Glomerular visceral epithelial cell (primary cell): ENCODE data around the gene ADGRD2.
A peak's percentile ranks its signal among the peaks of the same experiment; 100 is the strongest.

Source experiments
- DNase-seq: peaks from one replicate; pipeline ENCODE4 v3.0.0-alpha.2; 2016; ENCODE audit errors: extremely low spot score

ADGRD2 gene

DNA sequence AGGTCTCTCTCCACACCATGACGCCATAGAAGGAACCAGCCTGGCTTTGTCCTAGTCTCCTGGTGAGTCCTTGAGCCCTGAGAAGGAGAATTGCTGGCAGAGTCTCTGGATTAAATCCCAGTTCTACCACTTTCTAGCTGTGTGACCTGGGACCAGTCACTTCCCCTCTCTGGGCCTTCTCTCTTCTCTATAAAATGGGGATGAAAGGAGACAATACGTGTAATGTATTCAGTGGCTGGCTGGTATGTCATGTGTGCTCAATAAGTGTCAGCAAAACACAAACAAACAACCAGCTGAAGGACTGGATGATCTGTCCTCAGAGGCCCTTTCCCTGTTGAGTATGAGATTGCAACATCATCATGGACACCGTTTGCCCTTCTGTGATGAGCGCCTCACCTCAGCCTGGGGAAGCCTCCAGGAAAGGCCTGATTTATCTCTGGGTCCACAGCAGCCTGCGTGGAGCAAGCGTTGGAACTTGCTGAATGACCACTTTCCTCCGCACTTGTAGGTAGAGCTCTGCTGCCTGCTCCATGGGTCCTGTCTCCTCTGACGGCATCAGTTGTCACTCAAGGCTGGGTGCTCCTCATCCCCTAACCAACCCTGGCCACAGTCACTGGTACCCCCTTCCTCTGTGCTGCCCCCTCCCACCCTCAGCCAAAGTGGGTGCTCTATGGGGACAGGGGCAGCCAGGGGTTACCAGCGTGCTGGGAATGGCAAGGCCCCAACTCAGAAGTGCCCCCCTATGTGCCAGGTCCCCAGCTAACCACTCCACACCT lies 60.6 kb downstream of the ADGRD2 start:
- DNase-seq: no peak

DNA sequence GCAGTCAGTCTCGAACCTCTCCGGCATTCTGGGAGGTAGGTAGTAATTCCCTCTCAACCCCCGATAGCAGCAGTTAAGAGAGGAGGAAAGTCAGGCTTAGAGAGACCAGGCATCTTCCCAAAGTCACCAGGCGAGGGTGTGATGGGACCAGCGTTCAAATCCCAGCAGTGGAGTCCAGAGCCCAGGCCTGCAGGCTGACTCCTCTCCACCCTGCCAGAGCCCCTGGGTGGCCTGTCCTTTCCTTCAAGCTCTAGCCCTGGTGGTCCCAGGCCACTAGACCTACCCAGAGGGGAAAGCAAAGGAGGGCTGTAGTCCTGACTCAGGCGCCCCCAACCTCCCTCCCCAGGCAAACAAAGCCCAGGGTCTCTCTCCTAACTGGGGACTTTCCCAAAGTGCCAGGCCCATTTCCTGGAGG lies 61.2 kb downstream of the ADGRD2 start:
- no peak for DNase-seq

DNA sequence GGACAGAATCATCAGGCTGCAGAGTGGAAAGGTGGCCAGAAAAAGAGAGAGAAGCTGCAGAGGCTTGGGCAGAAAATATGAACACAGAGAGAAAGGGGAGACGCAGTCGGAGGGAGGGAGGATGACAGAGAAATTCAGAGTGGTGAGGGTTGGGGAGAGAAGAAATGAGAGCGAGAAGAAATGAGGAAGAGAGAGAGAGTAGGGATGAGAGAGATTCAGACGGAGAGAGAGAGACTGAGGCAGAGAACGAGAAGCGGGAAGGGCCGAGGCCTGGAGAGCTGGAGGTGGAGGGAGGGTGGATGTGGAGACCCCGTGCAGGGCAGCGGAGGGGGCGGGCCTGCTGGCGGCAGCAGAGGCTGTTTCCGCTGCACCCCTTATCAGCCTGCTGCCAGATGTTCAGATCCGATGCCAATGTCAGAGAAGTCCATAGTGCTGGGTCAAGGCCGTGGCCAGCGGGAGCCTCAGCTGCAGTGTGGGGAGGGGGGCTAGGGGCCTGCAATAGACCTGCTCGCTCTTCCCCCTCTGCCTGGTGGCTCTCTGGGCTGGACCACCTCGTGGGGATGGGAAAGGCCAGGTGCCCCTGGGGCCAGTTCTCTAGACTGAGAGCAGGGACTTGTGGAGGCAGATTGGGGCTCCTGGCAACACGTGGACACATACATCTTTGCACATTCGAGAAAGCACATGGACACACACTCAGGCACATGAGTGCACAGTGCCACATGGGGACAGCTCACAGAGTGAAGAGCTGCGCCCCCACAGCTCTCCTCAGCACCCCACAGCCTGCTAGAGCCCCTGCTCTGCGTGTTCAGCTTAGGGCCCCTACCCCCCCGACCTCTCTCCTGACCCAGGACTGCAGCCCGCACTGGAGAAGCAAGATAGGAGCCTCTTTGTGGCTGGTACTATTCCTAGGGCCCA lies 61.9 kb downstream of the ADGRD2 start:
- no peak for DNase-seq

DNA sequence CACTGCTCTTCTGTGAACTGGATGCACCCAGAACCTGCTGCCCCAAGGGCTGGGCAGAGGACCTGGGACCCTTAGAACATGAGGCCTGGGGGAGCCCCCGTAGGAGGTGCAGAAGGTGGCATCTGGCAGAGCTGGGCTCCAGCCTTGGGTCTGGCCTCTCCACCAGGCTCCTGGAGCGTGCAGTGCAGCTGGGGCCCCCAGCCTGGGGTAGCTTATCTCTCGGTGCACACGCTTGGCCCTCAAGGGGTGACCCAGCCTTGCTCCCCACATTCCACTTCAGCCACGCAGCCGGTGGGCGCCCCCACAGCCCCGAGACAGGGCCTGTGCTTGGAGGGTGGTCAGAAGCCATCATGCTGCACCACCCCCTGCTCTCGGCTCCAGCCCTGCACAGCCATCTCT lies 62.6 kb downstream of the ADGRD2 start:
- DNase-seq: no peak

DNA sequence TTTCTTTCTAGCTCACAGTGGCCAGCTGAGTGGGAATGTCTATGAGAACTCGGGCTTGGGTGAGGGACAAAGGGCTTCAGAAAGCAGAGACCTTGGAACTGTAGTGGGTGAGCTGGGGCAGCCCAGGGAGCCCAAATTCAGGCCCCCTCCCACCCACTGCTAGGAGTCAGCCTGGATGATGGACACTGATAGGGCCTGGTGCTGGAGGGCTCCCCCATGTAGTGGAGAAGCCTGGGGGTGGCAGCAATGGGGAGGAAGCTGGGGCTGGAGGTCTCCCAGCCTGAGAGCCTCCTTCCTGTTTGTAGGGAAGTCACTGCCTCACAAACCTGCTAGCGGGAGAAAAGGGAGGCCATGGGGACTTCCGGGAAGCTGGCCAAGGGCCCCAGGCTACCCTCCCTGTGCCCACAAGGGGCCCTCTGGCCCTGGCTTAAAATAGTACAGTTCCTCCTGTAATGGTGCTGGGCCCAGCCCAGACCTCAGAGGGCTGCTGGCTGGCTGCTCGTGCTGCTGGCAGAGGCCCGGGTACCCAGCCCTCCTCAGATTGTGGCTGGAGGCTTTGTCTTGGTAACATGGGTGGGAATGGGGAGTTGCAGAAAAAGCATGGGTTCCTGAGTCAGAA lies 63.2 kb downstream of the ADGRD2 start:
- no peak for DNase-seq

DNA sequence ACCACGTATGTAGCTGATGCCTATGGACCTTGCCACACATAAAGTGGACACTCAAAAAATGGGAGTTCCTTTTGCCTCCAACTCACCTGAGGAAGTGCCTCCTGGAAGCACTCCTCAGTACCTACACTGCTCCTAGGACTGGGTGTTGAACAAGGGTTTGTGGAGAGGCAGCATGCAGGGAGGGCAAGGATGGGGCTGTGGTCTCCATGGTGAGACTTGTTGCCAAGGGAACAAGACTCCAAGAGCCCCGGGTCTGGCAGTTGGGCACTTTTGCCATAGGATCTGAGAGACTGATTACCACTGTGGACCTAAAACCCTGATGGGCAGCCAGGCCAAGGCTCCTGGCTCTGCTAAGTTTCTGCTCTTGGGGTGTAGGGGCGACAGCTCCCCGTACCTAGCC lies 63.9 kb downstream of the ADGRD2 start:
- DNase-seq: no peak

DNA sequence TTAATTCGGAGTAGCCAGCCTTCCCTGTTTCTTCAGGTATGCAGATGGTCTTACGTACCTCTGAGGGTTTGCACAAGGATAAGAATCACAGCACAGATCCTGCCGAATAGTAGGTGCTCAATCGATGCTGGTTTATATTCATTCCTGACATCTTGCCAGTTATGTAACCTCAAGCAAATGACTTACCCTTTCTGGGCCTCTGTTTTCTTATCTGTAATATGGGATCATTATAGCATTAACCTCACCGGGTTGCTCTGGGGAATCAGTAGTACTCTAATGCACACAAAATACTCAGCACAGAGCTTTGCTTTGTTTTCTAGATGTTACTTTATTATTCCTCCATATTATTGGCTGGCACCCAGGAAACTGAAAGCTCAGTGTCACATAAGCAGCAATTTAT lies 64.6 kb downstream of the ADGRD2 start:
- DNase-seq: no peak

DNA sequence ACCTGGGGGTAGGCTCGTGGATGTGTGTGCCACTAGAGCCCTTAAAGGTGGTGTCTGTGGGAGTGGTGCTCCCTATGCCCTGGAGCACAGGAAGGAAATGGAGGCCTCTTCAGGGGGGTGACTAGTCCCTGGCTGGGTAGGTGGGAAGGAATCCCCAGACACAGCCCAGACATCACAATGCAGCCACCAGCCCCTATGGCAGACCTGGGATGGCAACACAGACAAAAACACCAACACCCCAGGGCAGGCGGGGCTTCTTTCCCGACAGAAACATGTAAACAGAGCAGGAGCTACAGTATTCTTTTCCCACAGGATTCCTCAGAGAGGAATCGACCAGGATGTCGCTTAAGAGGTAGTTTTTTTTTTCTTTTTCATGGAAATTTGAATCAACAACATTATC lies 67.3 kb downstream of the ADGRD2 start:
- no peak for DNase-seq

DNA sequence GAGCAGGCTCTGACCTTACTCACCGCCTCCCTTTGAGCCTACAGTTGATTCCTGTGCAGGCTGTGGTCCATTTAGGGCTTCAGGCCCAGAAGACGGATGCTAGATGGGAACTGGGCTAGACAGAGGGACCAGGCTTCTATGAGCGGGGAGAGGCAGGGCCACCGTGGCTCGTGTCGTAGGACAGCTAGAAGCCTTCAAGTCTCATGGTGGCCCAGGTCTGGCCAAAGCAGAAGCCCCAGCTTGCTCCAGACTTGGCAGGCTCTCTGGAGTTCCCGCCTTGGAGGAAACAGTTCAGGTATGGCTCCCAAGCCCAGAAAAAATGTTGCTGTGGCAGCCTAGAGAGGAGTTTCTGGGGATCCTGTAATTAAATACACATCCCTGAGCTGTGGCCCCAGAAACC lies 67.9 kb downstream of the ADGRD2 start:
- no peak for DNase-seq

DNA sequence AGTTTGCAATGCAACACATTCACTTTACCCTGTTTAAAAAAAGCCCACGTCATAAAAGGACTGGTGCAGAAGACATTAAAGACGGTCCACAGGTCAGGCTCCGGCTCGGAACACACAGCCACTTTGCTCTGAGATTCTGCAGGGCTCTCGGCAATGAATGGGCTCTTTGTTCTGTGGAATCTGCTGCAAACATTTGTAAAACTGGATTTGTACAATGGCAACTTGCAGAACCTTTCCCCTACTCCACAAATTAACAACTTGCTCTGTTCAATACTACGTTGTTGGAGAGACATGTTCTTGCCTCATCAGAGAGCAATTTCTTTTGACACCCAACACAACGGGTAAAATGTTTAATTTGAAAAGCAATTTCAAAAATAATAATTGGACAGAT lies 70.0 kb downstream of the ADGRD2 start:
- DNase-seq: no peak

DNA sequence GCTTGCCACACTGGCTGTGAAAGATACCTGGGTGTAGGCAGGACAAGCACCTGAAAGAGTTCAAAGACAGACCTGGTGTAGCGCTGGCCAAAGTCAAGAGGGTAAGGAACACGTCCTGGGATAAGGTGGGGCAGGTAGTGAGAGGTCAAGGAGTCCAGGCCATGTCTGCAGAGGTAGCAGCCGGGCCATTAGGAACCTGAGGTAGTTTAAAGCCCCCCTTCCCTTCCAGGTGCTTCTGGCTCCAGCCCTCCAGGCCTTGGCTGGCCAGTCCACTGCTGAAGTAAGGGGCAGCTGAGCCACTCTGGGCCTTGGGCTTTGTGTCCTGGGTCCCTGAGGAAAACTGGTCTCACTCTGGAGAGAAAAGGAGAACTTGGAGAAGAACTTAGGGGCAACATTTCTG lies 70.9 kb downstream of the ADGRD2 start:
- no peak for DNase-seq

DNA sequence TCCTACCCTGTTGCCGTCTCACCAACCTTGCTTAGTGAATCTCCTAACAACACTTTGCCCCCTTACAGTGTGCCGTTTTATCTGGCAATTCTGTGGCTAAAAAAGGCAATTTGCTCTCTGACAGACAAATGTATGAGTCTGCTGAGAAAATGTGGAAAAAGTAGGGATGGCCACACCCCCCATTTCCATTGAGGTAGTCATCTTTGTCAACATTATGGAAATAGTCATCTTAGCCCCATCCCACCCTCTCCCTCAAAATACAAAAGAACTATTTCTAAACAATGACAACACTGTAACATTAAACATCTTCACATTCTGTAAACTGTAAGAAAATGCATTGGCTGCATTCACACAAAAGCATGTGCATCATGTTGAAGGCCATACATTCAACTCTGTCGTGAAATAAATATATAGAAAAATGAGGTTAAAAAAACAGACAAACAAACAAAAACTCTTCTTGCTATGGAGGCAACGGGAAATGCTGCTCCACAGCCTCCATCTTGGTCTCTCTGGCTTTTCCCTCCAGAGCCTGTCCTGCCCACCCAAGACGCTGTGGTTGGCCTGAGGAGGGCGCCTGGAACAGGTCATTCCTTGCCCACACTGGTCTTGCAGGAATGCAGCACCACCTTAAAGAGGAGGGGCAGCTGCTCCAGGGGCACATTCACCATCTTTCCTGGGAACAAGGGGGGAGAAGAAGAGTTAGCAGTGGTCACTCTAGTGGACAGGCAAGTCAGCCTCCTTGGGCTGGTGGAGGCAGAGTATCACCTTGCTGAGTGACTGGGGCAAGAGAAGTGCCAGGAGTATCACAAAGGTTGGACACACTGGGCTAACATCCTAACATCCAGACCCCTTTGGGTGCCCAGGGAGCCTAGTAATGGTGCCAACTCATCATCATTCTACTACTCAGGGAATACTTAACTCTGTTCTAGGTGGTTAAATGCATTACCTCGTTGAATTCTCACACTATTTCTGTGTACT lies 72.2 kb downstream of the ADGRD2 start:
- no peak for DNase-seq

DNA sequence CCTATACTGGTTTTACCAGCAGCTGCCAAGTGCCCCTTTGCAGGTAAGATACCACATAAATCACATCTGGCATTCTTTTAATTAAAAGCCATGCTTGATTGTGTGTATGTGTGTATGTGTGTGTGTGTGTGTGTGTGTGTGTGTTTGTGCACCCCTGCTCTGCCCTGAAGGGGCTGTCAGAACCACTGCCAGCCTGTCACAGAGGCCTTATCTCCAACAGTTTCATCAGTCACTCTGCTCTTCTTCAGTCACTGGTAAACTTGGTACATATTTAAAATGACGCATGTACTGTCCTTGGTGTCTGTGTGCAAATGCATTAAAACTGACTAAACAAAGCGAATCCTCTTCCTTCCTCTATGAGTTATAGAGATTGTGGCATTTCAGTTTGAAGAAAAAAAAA lies 75.9 kb downstream of the ADGRD2 start:
- no peak for DNase-seq

DNA sequence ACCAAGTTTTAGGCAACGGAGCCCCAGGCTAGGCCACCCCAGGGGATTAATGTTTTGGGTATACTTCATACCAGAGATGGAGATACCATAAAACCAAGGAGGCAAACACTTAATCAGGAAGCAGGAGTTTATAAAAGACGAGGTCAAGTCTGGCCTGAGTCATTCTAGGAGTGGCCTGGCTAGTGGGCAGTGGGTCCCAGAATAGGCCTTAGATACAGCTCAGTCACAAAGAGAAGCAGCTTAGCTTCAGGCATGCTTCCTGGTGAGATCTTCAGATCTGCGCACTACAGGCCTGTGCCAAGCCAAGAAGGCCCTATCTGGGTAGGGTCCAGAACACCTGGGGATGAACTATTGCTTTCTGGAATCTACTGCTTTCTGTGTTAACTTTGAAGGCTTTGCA lies 77.5 kb downstream of the ADGRD2 start:
- peak; percentile 26 for DNase-seq
